ENCODE data around the gene DAAM2.

The DAAM2 gene

GRCh38 chr6:39818695-39819094 is 26.5 kb downstream of the DAAM2 start:
- no peak for DNase-seq (ENCODE audit: low read depth in 2 of 2, low spot score in 1 of 2)

- DNase-seq (ENCODE audit: low read depth in 2 of 2, low spot score in 1 of 2), result no peak
Measured at GRCh38 chr6:39819228-39819627, 27.1 kb downstream of the DAAM2 start.

GRCh38 chr6:39819676-39820075 is 27.5 kb downstream of the DAAM2 start:
- DNase-seq (ENCODE audit: low read depth in 2 of 2, low spot score in 1 of 2), result no peak

- no peak for DNase-seq (ENCODE audit: low read depth in 2 of 2, low spot score in 1 of 2)
Measured at GRCh38 chr6:39820553-39820952, 28.4 kb downstream of the DAAM2 start.

GRCh38 chr6:39821046-39821740 is 29.0 kb downstream of the DAAM2 start:
- no peak for DNase-seq (ENCODE audit: low read depth in 2 of 2, low spot score in 1 of 2)

- DNase-seq (ENCODE audit: low read depth in 2 of 2, low spot score in 1 of 2), result no peak
Measured at GRCh38 chr6:39821742-39822532, 29.8 kb downstream of the DAAM2 start.

GRCh38 chr6:39822846-39823815 is 31.0 kb downstream of the DAAM2 start:
- no peak for DNase-seq (ENCODE audit: low read depth in 2 of 2, low spot score in 1 of 2)

- no peak for DNase-seq (ENCODE audit: low read depth in 2 of 2, low spot score in 1 of 2)
Measured at GRCh38 chr6:39824030-39824926, 32.1 kb downstream of the DAAM2 start.

- no peak for DNase-seq (ENCODE audit: low read depth in 2 of 2, low spot score in 1 of 2)
Measured at GRCh38 chr6:39829331-39829730, 37.2 kb downstream of the DAAM2 start.

GRCh38 chr6:39830444-39830843 is 38.3 kb downstream of the DAAM2 start:
- DNase-seq (ENCODE audit: low read depth in 2 of 2, low spot score in 1 of 2), result no peak

GRCh38 chr6:39831701-39832100 is 39.5 kb downstream of the DAAM2 start:
- DNase-seq (ENCODE audit: low read depth in 2 of 2, low spot score in 1 of 2), result no peak

GRCh38 chr6:39834278-39834677 is 42.1 kb downstream of the DAAM2 start:
- no peak for DNase-seq (ENCODE audit: low read depth in 2 of 2, low spot score in 1 of 2)

- no peak for DNase-seq (ENCODE audit: low read depth in 2 of 2, low spot score in 1 of 2)
Measured at GRCh38 chr6:39834866-39835265, 42.7 kb downstream of the DAAM2 start.

- no peak for DNase-seq (ENCODE audit: low read depth in 2 of 2, low spot score in 1 of 2)
Measured at GRCh38 chr6:39835821-39836295, 43.7 kb downstream of the DAAM2 start.

- DNase-seq (ENCODE audit: low read depth in 2 of 2, low spot score in 1 of 2), result no peak
Measured at GRCh38 chr6:39836606-39837005, 44.4 kb downstream of the DAAM2 start.

- no peak for DNase-seq (ENCODE audit: low read depth in 2 of 2, low spot score in 1 of 2)
Measured at GRCh38 chr6:39839445-39839844, 47.3 kb downstream of the DAAM2 start.

GRCh38 chr6:39840781-39841180 is 48.6 kb downstream of the DAAM2 start:
- no peak for DNase-seq (ENCODE audit: low read depth in 2 of 2, low spot score in 1 of 2)

- DNase-seq (ENCODE audit: low read depth in 2 of 2, low spot score in 1 of 2), result no peak
Measured at GRCh38 chr6:39841291-39841690, 49.1 kb downstream of the DAAM2 start.

GRCh38 chr6:39841923-39842322 is 49.7 kb downstream of the DAAM2 start:
- no peak for DNase-seq (ENCODE audit: low read depth in 2 of 2, low spot score in 1 of 2)

- no peak for DNase-seq (ENCODE audit: low read depth in 2 of 2, low spot score in 1 of 2)
Measured at GRCh38 chr6:39843305-39844020, 51.3 kb downstream of the DAAM2 start.
